H1 (cell line): ENCODE measurements around the gene NTMT1. TPM values are rescaled to one million over a fixed set of nuclear protein-coding genes. Genes with fewer than 3 reads are reported as not detected.

ENCODE experiments used
- CTCF ChIP-seq, 3 experiments: IDR thresholded peaks; 1 replicate in 2 of 3; 2 replicates in 1 of 3; pipeline versions ENCODE4 v1.5.1 to v1.6.1; 2011; ENCODE audit warnings: low read length in 3 of 3, mild to moderate bottlenecking in 3 of 3, inconsistent platforms in 2 of 3, low read depth in 1 of 3, moderate library complexity in 1 of 3; ENCODE audit not compliant: insufficient read depth in 1 of 3; ENCODE audit errors: control extremely low read depth in 1 of 3
- HDAC2 ChIP-seq, 2 experiments: fragments of 300-600 bp in 1 of 2; sonication (generic) in 1 of 2; IDR thresholded peaks; 2 replicates each; pipeline ENCODE4 v1.6.1; 2011 to 2012; ENCODE audit warnings: low read depth in 2 of 2, low read length in 2 of 2, mild to moderate bottlenecking in 2 of 2, moderate library complexity in 2 of 2, borderline replicate concordance in 1 of 2, inconsistent platforms in 1 of 2
- PHF8 ChIP-seq: fragments of 200-600 bp; sonication (generic); conservative IDR thresholded peaks from 2 replicates; pipeline ENCODE4 v1.7.1; 2012; ENCODE audit warnings: low read depth, mild to moderate bottlenecking, inconsistent platforms, low read length, moderate library complexity
- polyA plus RNA-seq, 7 experiments: library from polyadenylated mRNA; depleted of rRNA in 3 of 7; stranded (reverse) in 5 of 7; unstranded in 2 of 7; fragments of >200 nt in 5 of 7; fragments of 200-250 nt in 2 of 7; gene quantifications; 1 replicate in 5 of 7; 2 replicates in 1 of 7; 4 replicates in 1 of 7; pipeline versions ENCODE4 v1.2.1 to v1.2.3, GENCODE V29; 2011 to 2013; ENCODE audit warnings: missing spikeins in 2 of 7, mixed read lengths in 2 of 7
- total RNA-seq: library from RNA; stranded (reverse); fragmentation: NEBNext Ultra II Directional; extraction: Animal tissue kit (Norgen Biotek cat#: 25700); gene quantifications from 2 replicates; pipeline ENCODE4 v1.2.1, GENCODE V29; 2021

The NTMT1 gene
- total and polyA plus RNA-seq, 2 of the 8 experiments (the other 6 are each of a cell fraction or from before 2014, with no cell fraction given), result 66.8 to 70.2 TPM

GRCh38 chr9:129633848-129634247 is 7.9 kb downstream of the NTMT1 start (continued):
- no peak for TF ChIP-seq CTCF (IDR thresholded peaks at IDR 0.05; ENCODE audit: control extremely low read depth in 1 of 3, insufficient read depth in 1 of 3, low read depth in 1 of 3, low read length in 3 of 3)
- no peak for TF ChIP-seq HDAC2 (IDR thresholded peaks at IDR 0.05; ENCODE audit: borderline replicate concordance in 1 of 2, low read depth in 2 of 2, low read length in 2 of 2)
- no peak for TF ChIP-seq PHF8
